GM23338 (cell line): ENCODE data around the gene DNM2. TPM values are rescaled to one million over a fixed set of nuclear protein-coding genes. Genes with fewer than 3 reads are reported as not detected.

ENCODE experiments used
- ATAC-seq: fragments of 200-7000 bp; cut with Tn5 transposase; 3 replicates; pipeline ENCODE4 v1.9.1; 2020
- DNase-seq: peaks from one replicate; pipeline ENCODE4 v3.0.0-alpha.2; 2015; ENCODE audit warnings: low spot score
- H2AFZ ChIP-seq: fragments of 200-600 bp; sonication (generic); 2 replicates; pipeline ENCODE4 v1.8.0; 2016; ENCODE audit warnings: antibody characterized with exemption, mild to moderate bottlenecking, moderate library complexity
- H3F3A ChIP-seq: fragments of 200-600 bp; sonication (generic); replicated peaks from 2 replicates; pipeline ENCODE4 v1.8.0; 2017; ENCODE audit warnings: antibody characterized with exemption, mixed run types, low read depth
- H3K27ac ChIP-seq: fragments of 200-600 bp; sonication (generic); 2 replicates; pipeline ENCODE4 v1.6.1; 2016; ENCODE audit warnings: low read depth
- H3K27me3 ChIP-seq: fragments of 200-600 bp; sonication (generic); 2 replicates; pipeline ENCODE4 v1.8.0; 2016; ENCODE audit warnings: mild to moderate bottlenecking, mixed run types, moderate library complexity; ENCODE audit not compliant: insufficient read depth
- H3K36me3 ChIP-seq: fragments of 200-600 bp; sonication (generic); 2 replicates; pipeline ENCODE4 v1.8.0; 2016; ENCODE audit warnings: mild to moderate bottlenecking; ENCODE audit not compliant: insufficient read depth
- H3K4me1 ChIP-seq: fragments of 200-600 bp; sonication (generic); 2 replicates; pipeline ENCODE4 v1.8.0; 2016; ENCODE audit warnings: mild to moderate bottlenecking, moderate library complexity; ENCODE audit not compliant: insufficient read depth
- H3K4me2 ChIP-seq: fragments of 200-600 bp; sonication (generic); 2 replicates; pipeline ENCODE4 v1.7.1; 2017; ENCODE audit warnings: mixed run types
- H3K4me3 ChIP-seq: fragments of 200-600 bp; sonication (generic); 2 replicates; pipeline ENCODE4 v1.6.1; 2016; ENCODE audit warnings: mixed run types
- H3K79me2 ChIP-seq: fragments of 200-600 bp; sonication (generic); replicated peaks from 2 replicates; pipeline ENCODE4 v1.8.0; 2017; ENCODE audit warnings: mild to moderate bottlenecking; ENCODE audit not compliant: insufficient read depth
- H3K9me2 ChIP-seq: fragments of 200-600 bp; sonication (generic); 2 replicates; pipeline ENCODE4 v1.8.0; 2017; ENCODE audit not compliant: insufficient read depth
- H4K20me1 ChIP-seq: fragments of 200-600 bp; sonication (generic); replicated peaks from 2 replicates; pipeline ENCODE4 v1.8.0; 2017; ENCODE audit warnings: mild to moderate bottlenecking; ENCODE audit not compliant: insufficient read depth
- H3K27ac Mint-ChIP-seq: 2 replicates; pipeline ENCODE4 v1.8.0; 2020; ENCODE audit warnings: inconsistent platforms, mild to moderate bottlenecking, moderate library complexity, mixed read lengths
- H3K27me3 Mint-ChIP-seq: 3 replicates; pipeline ENCODE4 v1.8.0; 2022; ENCODE audit warnings: low read depth, mild to moderate bottlenecking, moderate library complexity, mixed read lengths, inconsistent platforms; ENCODE audit not compliant: insufficient read depth, poor library complexity
- H3K36me3 Mint-ChIP-seq: 3 replicates; pipeline ENCODE4 v1.8.0; 2021; ENCODE audit warnings: low read depth, mild to moderate bottlenecking, inconsistent platforms, moderate library complexity, mixed read lengths
- H3K4me1 Mint-ChIP-seq: 3 replicates; pipeline ENCODE4 v1.8.0; 2020; ENCODE audit warnings: mild to moderate bottlenecking, inconsistent platforms, mixed read lengths
- H3K4me3 Mint-ChIP-seq: 3 replicates; pipeline ENCODE4 v1.8.0; 2021; ENCODE audit warnings: moderate library complexity, mild to moderate bottlenecking, inconsistent platforms, mixed read lengths
- H3K9me3 Mint-ChIP-seq: 3 replicates; pipeline ENCODE4 v1.8.0; 2020; ENCODE audit warnings: moderate library complexity, mild to moderate bottlenecking, inconsistent platforms, mixed read lengths
- CREB1 ChIP-seq: fragments of 250-450 bp; sonication (Bioruptor Pico); IDR thresholded peaks from 2 replicates; pipeline ENCODE4 v1.5.0; 2020; ENCODE audit warnings: low read depth, mild to moderate bottlenecking, moderate library complexity
- CTCF ChIP-seq, 2 experiments: fragments of 200-600 bp in 1 of 2; sonication (generic) in 1 of 2; conservative IDR thresholded peaks; 2 replicates each; pipeline versions ENCODE4 v1.5.1 to v1.6.1; 2016 to 2017; ENCODE audit warnings: antibody characterized with exemption in 2 of 2, low read depth in 2 of 2, mild to moderate bottlenecking in 2 of 2, moderate library complexity in 1 of 2
- ETS1 ChIP-seq: IDR thresholded peaks from 2 replicates; pipeline ENCODE4 v1.6.1; 2016; ENCODE audit warnings: antibody characterized with exemption
- EZH2 ChIP-seq: fragments of 200-600 bp; sonication (generic); IDR thresholded peaks from one replicate; pipeline ENCODE4 v1.8.0; 2017; ENCODE audit warnings: antibody characterized with exemption, mild to moderate bottlenecking, low read depth; ENCODE audit not compliant: unreplicated experiment
- EZH2phosphoT487 ChIP-seq: fragments of 200-600 bp; sonication (generic); IDR thresholded peaks from one replicate; pipeline ENCODE4 v1.8.1; 2018; ENCODE audit warnings: antibody characterized with exemption; ENCODE audit not compliant: unreplicated experiment
- JUNB ChIP-seq: IDR thresholded peaks from one replicate; pipeline ENCODE4 v1.6.1; 2016; ENCODE audit warnings: antibody characterized with exemption; ENCODE audit not compliant: unreplicated experiment
- NANOG ChIP-seq: IDR thresholded peaks from 2 replicates; pipeline ENCODE4 v1.6.1; 2016; ENCODE audit warnings: antibody characterized with exemption, borderline replicate concordance
- POLR2AphosphoS5 ChIP-seq: IDR thresholded peaks from 2 replicates; pipeline ENCODE4 v1.6.1; 2016; ENCODE audit warnings: antibody characterized with exemption, low read depth
- STAT1 ChIP-seq: IDR thresholded peaks from one replicate; pipeline ENCODE4 v1.6.1; 2016; ENCODE audit warnings: antibody characterized with exemption; ENCODE audit not compliant: unreplicated experiment
- ZNF114 ChIP-seq: fragments of 250-450 bp; sonication (Bioruptor Pico); IDR thresholded peaks from 2 replicates; pipeline ENCODE4 v1.5.0; 2020; ENCODE audit warnings: mild to moderate bottlenecking, moderate library complexity
- ZNF462 ChIP-seq: fragments of 250-450 bp; sonication (Bioruptor Pico); IDR thresholded peaks from 2 replicates; pipeline ENCODE4 v1.5.0; 2020; ENCODE audit warnings: mild to moderate bottlenecking, moderate library complexity
- polyA plus RNA-seq: library from polyadenylated mRNA; unstranded; fragments of >200 nt; fragmentation: Nextera tagmentation; extraction: Ambion mirVana; gene quantifications from 2 replicates; pipeline ENCODE4 v1.2.1, GENCODE V29; 2016
- total RNA-seq: library from RNA; depleted of rRNA; stranded (reverse); fragments of >200 nt; shearing (Covaris generic); gene quantifications from 2 replicates; pipeline ENCODE4 v1.2.3, GENCODE V29; 2014
- TF ChIP-seq, protein P1 (sequence below): IDR thresholded peaks from one replicate; pipeline ENCODE4 v1.6.1; 2018; ENCODE audit warnings: antibody characterized with exemption; ENCODE audit not compliant: unreplicated experiment

Gene DNM2
- total and polyA plus RNA-seq, 2 experiments from 2014 or later: 40.7 to 138 TPM

DNA sequence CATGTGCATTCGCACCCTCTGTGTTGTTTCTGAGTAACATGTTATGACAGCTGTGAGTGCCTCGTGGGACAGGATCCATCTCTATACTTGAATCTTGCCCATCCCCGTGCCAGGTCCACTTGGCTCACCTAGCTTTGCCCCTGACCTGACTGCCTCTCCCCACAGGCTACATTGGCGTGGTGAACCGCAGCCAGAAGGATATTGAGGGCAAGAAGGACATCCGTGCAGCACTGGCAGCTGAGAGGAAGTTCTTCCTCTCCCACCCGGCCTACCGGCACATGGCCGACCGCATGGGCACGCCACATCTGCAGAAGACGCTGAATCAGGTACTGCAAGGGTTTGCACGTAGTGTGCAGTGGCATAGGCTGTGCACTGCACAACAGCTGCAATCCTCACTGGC is 64.9 kb downstream of the DNM2 start:
- H3K79me2 ChIP-seq: no peaks in the 10 kb centered on the region
- H2AFZ ChIP-seq: no peak overlapping the region
- no peaks in the 10 kb centered on the region for H4K20me1 ChIP-seq
- no peak overlapping the region for H3K4me2 ChIP-seq
- no peak overlapping the region for H3K27ac ChIP-seq
- no peaks in the 10 kb centered on the region for H3K9me3 Mint-ChIP-seq
- TF ChIP-seq CREB1 (CRISPR knock-in tag): no peak
- TF ChIP-seq EZH2: no peak
- TF ChIP-seq, protein P1, sequence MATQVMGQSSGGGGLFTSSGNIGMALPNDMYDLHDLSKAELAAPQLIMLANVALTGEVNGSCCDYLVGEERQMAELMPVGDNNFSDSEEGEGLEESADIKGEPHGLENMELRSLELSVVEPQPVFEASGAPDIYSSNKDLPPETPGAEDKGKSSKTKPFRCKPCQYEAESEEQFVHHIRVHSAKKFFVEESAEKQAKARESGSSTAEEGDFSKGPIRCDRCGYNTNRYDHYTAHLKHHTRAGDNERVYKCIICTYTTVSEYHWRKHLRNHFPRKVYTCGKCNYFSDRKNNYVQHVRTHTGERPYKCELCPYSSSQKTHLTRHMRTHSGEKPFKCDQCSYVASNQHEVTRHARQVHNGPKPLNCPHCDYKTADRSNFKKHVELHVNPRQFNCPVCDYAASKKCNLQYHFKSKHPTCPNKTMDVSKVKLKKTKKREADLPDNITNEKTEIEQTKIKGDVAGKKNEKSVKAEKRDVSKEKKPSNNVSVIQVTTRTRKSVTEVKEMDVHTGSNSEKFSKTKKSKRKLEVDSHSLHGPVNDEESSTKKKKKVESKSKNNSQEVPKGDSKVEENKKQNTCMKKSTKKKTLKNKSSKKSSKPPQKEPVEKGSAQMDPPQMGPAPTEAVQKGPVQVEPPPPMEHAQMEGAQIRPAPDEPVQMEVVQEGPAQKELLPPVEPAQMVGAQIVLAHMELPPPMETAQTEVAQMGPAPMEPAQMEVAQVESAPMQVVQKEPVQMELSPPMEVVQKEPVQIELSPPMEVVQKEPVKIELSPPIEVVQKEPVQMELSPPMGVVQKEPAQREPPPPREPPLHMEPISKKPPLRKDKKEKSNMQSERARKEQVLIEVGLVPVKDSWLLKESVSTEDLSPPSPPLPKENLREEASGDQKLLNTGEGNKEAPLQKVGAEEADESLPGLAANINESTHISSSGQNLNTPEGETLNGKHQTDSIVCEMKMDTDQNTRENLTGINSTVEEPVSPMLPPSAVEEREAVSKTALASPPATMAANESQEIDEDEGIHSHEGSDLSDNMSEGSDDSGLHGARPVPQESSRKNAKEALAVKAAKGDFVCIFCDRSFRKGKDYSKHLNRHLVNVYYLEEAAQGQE: no peak
- TF ChIP-seq NANOG: no peak
- TF ChIP-seq ZNF114 (CRISPR knock-in tag): no peak
- TF ChIP-seq ETS1: no peak
- TF ChIP-seq CTCF (conservative IDR thresholded peaks at IDR 0.05; ENCODE audit: low read depth in 2 of 2): no peak
- TF ChIP-seq JUNB: no peak
- TF ChIP-seq EZH2phosphoT487: no peak
- TF ChIP-seq STAT1: no peak
- no peak for TF ChIP-seq POLR2AphosphoS5
- no peak for TF ChIP-seq ZNF462 (CRISPR knock-in tag)
- no peaks in the 10 kb centered on the region for H3K27me3 ChIP-seq
- H3F3A ChIP-seq: 0 out of 2 replicates have a peak, but pooled peaks cover 2% of the 10 kb centered on the region
- H3K27ac Mint-ChIP-seq: no peak overlapping the region
- H3K9me2 ChIP-seq: no peaks in the 10 kb centered on the region
- peaks cover 9% of the 10 kb centered on the region for H3K27me3 Mint-ChIP-seq
- no peak overlapping the region for H3K4me3 ChIP-seq
- peaks cover 63% of the 10 kb centered on the region for H3K36me3 Mint-ChIP-seq
- H3K4me1 Mint-ChIP-seq: no peaks in the 10 kb centered on the region
- DNase-seq: no peak
- H3K4me1 ChIP-seq: no peaks in the 10 kb centered on the region
- no peak overlapping the region for H3K4me3 Mint-ChIP-seq
- no peak for ATAC-seq
- H3K36me3 ChIP-seq: peaks cover 10% of the 10 kb centered on the region
